ENCODE measurements around the gene USP32.
"Not testable (repeated sequence)": the region's sequence is repeated elsewhere in the genome, so short reads cannot be mapped to it uniquely, and the experiment has no call there.

Gene USP32

DNA sequence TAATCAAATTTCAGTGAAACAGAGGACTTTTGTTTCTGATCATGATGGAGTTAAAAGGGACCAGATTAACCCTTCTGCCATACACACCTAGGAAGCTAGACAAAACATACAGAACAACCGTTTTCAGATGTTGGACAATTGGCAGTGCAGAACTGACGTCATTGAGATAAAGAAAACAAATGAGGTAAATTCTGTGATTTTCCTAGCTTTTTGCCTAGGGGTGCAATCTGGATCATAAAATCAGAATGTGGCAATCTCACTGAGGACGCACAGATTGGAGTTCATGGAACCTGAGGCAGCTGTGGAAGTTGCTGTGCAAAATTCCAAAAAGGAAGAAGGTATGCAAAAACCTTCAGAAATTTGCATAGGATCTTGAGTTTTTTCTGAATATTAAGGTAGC lies 15.0 kb upstream of the USP32 start:
- no peak for DNase-seq

DNA sequence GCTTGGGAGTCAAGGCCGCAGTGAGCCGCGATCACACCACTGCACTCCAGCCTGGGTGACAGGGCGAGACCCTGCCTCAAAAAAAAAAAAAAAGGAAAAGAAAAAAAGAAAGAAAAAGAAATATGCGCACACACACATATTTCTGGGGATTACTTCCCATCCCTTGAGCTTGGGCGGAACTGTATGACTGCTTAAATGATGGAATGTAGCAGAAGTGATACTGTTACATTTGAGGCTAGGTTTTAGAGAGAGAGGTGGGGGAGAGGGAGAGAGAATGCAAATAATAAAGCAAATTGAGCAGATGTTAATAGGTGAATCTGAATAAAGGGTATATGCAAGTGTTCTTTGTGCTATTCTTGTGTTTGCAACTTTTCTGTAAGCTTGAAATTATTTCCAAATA lies 12.0 kb upstream of the USP32 start:
- DNase-seq: no peak

DNA sequence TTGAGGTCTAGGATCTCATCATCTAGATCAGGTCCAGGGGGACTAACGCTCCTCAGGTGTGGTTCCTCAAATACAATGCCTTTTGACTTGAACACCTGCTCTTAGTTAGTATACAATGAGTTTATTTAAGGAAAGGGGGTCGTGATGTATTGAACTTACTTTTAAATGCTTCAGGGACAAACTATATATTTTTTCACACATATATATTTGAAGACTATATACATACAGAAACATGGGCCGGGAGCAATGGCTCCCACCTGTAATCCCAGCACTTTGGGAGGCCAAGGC lies 11.5 kb upstream of the USP32 start:
- DNase-seq: no peak

DNA sequence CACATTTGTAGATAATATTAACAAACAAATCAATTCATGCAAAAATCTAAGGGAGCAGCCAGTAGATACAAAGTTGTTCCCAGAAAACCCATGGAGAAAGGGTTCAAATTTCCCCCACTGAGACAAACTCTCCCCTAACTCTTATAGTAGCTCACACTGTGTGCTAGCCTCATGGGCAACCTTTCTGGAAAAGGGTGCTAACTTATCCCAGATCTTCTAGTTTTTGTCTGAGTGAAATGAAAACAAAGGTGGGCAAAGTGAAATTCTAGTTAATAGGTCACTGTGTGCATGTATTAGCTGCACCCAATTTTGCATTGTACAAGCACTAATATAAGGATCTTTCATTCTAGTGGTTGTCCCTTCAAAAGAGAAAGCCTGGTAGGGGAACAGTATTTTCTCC lies 9.9 kb upstream of the USP32 start:
- DNase-seq: no peak

DNA sequence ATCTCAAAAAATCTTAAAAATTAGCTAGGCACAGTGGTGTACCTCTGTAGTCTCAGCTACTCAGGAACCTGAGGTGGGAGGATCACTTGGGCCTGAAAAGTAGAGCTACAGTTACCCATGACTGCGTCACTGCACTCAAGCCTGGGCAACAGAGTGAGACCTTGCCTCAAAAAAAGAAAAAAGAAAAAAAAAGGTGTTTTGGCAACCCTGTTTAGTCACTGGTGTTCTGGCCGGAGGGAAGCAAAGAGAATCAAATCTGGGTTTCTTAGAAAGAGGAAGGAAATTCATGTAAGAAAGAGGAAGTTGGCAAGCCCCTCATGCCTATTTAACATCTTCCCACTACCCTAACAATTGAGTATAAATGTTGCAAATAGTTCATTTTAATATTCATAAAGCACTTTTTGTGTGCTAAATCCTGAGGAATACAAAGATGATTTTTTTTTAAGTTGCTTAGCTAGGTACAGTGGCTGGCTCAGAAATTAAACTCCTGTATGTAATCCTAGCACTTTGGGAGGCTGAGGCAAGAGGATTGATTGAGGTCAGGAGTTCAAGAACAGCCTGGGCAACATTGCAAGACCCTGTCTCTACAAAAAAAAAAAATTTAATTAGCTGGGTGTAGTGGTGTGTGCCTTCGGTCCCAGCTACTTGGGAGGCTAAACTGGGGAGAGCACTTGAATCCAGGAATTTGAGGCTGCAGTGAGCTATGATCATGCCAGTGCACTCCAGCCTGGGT lies 6.5 kb upstream of the USP32 start:
- DNase-seq: peak; percentile 62

DNA sequence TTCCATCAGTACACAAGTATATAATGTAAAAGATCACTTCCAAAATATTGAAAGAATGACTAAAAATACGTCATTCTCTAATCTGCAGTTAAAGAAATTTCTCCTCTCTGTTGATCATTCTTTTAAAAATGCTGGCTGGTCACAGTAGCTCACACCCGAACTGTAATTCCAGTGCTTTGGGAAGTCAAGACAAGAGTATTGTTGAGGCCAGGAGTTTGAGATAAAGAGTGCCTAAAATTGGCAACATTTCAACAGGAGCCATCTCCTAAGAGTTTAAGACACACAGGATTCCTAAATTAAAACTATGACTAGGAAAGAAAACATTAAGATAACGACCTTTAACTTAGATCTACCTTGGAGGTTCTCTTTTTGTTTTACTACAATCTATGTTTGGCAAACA lies 4.5 kb upstream of the USP32 start:
- DNase-seq: no peak

DNA sequence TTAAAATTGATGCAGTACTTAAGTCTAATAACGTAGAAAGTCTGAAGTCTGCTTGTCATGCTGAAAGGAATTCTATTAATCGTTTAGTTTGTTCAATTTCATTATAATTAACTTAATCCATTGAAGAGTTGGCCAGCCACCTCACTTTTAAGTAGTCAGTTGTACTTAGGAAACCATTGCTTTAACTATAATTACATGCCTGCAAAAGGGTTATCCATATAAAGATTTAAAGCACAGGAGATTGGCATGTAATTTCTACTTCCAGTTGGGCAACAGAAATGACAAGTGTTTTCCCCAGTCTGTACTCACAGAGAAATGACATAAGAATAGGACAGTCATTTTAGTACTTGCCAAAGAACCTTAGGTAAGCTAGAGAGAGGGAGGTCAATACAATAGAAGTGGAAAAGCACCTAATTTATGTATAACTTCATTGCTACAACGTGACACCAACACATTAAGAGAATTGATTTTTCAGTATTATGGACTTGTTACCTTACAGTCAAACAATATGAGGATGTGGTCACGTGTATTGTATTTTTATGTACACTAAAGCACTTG lies 3.7 kb upstream of the USP32 start:
- DNase-seq: no peak

DNA sequence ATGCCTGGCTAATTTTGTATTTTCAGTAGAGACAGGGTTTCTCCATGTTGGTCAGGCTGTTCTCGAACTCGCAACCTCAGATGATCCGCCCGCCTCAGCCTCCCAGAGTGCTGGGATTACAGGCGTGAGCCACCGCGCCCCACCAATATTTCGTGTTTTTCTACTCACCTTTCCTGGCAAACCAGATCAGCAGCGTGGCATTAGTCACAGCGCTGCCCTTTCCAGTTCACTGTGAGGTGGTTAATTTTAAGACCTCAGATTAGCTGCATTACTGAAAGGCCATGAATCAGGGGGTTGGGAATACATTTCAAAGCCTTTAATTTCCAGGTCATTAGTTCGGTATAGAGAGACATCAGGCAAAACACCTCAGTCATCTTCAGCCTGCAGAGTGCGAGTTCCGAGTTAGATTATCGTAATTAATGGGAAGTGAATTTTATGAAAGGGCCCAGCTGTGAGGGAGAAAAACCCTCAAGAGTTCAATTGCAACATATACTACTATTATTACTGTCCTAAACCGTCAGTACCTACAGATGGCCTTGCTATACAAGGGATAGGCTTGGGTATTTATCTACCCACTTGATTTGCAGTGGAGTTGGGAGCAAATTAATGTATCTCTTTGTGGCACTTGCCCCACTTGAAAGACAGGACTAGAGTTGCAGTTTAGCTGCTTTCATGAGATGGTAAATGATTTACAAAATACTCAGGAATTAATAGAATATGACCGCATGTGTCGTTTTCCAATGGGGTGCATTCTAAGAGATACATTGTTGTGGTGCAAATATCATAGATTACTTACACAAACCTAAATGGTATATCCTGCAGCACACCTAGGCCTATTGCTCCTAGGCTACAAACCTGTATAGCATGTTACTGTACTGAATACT lies 2.1 kb upstream of the USP32 start:
- DNase-seq: no peak

DNA sequence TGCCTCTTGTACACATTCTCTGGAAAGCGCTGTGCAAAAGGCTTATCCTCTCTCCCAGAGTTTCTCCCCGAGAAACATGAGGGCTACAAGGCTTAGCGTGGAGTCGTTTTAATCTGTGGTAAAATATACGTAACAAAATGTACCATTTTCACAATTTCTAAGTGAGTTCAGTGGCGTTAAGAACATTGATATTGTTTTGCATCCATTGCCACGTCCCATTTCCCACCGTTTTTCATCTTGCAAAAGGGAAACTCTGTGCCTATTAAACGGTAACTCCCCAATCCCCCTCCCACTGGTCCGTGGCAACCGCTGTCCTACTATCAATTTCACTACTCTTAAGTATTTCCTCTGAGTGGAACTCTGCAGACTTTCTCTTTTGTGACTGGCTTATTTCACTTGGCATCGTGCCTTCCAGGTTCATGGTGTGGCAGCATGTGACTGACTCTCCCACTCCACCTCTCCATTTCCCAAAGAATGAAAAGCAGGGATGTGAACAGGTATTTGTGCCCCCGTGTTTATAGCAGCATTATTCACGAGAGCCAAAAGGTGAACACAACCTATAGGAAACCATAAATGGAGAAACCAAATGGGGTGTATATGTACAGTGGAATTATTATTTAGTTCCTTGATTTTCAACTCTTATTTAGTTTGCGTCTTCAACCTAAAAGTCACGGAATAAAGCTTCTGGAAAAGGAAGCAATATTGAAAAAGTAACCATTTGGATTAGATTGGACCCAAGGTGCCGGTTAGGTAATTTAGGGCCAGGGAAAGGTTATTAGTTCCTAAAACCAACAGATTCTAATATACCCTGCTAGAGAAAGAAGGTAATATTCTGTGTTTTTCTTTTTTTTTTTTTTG lies 1.1 kb upstream of the USP32 start:
- peak; percentile 69 for DNase-seq

DNA sequence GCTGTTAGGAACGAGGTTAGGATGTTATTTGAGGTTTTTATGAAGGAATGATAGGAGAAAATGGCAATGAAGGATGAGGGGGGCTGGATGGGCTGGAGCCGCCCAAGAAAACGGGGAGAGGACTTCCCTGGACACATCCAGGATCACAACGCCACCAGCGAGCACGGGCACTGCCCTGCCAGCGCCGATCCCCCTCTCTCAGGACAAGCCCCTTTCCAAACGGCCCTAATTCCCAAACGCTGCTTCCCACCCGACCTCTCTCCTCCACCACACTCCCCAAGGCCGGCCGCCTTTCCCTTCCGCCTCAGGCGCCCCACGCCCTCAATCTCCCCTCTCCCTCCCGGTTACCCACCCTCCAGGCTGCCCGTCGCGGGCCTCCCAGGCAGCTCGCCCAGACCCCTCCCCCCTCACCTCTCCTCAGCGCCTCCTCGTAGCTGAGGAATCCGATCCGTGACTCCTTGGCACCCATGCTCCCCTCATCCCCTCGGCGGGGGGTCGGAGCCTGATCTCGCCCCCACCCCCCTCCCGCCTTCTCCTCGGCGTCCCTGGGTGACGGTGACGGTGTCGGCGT lies 377 bp downstream of the USP32 start:
- DNase-seq: no peak

DNA sequence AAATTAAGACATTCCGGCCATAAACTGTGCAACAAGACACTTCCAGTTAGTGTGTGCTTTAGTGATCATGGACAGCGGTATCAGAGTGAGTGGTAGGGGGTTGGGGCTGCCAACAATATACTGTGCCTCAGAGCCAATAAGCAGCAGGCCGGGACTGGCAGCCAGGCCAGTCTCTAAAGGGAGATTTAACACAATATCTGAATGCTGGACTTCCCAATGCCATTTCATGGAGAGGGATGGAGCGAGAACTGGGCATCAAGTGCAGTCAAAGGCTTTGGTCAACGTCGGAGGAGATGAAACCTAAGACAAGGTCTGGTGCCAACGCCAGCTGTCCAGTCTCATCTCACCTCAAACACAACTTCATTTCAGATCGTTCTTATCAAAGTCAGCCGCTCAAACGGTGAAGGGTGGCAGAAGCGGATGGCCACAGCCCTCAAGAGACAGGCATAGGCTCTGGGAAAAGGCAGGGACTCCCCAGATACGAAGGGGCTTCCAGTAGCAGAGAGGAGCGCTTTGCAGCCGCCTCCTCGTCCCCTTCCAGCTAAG lies 935 bp downstream of the USP32 start:
- DNase-seq: peak; percentile 42

DNA sequence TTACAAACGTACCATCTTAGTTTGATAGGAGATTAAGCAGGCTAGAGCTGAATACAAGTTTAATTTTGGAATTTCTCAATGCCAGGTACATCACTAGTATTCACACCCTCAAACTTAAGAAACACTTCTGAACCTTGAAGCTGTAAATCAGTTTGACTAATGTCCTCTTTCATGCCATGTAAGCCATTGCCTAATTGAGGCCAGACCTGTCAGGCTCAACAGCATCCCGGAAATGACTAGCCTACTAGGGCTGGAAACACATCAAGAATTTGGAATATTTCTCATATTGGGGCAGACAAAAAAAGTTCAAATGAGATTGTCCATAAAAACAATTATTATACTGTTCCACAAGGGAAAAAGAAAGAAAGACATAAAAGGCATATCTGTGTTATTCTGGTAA lies 1.7 kb downstream of the USP32 start:
- DNase-seq: no peak

DNA sequence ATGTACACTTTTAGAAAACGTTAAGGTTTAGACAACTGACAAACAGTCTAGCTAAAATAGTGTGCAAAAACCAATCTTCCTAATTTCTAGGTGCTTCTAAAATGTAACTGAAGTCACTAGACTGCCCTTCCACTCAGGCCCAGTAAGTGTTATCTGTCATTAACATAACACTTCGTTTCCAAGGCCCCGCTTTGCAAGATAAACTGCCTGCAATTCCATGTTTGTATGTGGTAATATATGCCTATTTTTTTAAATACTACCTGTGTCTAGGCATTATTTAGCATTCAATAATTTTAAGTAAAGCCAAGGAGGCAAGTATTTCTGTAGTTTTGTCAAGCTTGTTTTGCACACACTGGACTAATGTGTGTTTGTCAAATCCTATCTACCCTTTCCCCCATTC lies 3.2 kb downstream of the USP32 start:
- DNase-seq: no peak

DNA sequence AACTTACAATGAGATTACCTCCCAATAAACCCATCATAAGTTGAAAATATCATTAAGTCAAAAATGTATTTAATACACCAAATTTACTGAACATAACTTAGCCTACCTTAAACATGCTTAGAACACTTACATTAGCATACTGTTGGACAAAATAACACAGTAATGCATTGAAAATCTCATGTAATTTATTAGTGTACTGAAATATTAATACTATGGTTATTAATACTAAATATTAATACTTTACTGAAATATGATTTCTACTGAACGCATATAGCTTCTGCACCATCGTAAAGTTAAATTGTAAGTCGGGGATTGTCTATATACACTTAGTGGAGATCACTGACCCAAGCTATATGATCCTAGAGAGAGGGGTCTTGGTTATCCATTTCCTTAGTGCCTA lies 4.3 kb downstream of the USP32 start:
- no peak for DNase-seq

DNA sequence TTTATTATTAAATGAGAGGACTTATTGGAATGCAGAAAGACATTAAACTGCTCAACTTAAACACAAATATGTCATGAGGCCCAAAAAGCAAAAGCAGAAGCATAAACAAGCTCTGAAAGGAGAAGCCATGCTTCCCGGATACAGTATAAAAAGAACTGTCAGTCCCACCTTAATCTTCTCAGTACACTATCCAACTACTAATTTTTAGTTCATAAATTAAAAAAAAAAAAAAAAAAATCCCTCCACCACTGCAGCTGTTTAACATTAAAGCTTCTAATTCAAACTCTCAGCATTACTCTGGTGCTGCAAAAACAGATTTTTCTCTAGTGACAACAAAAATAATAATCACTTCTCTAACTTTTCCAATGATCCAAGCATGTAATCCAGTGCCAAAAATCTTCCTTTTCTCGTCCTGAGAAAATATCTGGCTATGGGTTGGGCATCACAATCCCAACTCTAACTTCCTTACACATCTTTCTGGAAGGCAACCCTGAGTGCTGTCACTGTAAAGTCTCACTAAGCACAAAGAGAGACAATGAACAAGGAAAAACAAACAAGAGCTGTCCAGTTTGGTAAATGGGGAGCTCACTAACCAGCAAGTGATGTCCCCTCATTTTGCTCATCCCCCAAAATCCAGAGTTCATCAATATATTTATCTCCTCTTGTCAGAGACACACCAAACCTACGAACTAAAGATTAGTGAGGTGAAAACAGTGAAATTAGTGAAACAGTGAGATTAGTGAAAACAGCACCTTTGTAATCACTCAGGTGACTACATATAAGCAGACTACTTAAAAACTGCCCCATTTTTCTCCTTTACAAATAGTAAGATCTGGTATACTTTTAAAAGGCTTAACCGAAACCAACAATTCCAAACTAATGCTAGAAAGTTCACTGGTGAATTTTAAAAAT lies 5.5 kb downstream of the USP32 start:
- DNase-seq: no peak

DNA sequence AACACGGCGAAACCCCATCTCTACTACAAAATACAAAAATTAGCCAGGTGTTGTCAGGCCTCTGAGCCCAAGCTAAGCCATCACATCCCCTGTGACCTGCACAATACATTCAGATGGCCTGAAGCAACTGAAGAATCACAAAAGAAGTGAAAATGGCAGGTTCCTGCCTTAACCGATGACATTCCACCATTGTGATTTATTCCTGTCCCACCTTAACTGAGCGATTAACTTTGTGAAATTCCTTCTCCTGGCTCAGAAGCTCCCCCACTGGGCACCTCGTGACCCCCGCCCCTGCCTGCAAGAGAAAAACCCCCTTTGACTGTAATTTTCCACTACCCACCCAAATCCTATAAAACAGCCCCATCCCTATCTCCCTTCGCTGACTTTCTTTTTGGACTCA lies 7.0 kb downstream of the USP32 start:
- not testable (repeated sequence) for DNase-seq

DNA sequence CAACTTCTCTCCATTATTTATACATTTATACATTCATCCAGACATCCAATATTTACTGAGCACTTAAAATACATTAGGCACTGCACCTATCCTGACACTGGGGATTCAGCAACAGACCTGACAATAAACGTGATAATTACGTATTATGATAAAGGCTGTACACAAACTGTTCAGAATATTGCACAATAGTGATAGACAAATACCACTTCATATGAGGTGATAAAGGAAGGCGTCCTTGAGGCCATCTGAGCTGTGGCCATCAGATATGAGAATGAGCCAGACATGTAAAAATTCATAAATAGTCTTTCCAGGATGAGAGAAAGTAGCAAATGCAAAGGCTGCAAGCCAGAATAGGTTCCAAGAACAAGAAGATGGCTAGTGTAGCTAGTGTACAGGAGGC lies 8.6 kb downstream of the USP32 start:
- no peak for DNase-seq

DNA sequence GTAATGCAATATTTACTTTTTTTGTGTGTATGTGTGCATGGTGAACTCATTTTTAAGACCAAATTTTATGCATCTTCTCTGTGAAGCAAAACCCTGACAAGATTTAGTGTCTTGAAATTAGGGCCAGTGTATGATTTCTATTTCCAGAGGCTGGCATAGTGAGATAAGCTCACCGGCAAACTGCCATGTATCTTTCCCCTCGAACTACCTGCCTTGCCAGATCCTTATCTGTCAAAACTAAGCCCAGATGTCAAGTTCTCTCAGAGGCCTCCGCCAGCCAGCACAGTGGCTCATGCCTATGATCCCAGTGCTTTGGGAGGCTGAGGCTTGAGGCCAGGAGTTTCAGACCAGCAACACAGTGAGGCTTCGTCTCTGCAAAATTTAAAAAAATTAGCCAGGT lies 10.0 kb downstream of the USP32 start:
- no peak for DNase-seq

DNA sequence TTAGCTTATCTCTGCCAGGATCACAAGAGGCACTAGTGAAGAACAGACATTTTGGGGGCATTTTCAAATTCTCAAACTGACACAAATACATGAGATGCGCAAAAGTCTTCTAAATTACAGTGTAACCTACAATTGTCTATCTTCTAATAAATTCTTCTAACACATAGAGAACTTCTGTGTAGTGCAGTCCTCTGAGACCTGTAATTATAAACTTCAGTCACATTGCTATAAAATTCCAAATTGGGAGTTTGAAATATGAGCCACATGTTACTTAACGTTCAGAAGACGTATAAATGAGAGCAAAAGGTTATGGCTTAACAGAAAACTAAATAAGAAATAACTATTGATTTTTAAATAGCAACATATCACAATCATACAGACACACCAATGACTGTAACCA lies 12.5 kb downstream of the USP32 start:
- not testable (repeated sequence) for DNase-seq

DNA sequence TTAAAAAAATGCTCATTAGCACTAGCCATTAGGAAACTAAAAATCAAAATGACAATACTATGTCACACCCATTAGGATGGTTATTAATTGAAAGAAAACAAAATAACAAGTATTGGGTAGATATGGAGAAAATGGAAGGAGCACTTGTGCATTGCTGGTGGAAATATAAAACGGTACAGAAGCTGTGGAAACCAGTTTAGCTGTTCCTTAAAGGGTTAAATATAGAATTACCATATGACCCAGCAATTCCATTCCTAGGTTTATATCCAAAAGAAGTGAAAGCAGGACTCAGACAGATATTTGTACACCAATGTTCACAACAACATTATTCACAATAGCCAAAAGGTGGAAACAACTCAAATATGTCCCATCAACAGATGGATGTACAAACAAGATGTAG lies 13.7 kb downstream of the USP32 start:
- DNase-seq: not testable (repeated sequence)

DNA sequence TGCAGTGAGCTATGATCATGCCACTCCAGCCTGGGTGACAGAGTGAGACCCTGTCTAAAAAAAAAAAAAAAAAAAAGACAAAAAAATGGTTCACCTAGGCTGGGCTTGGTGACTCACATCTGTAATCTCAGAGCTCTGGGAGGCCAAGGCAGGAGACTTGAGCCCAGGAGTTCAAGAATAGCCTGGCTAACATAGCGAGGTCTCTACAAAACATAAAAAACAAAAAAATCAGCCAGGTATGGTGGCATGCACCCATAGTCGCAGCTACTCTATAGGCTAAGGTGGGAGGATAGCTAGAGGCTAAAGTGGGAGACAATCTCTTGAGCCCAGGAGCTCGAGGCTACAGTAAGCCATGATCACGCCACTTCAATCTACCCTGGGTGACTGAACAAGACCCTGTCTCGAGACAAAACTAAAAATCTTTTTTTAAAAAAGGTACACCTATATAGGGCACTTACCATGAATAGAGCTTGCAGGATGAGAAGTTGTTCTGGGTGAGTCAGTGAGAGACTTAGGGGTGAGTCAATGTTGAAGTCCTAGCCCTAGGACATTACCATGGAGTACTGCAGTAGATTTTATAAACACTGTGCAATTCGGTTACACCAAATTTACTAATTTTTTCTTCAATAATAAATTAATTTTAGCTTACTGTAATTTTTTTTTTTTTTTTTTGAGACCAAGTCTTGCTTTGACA lies 19.0 kb downstream of the USP32 start:
- no peak for DNase-seq

Measured in RPMI8226 (cell line).